Putamen (tissue), 1 donor: Measurements from ENCODE around the gene AMDHD2.
"Not testable (repeated sequence)": the region's sequence is repeated elsewhere in the genome, so short reads cannot be mapped to it uniquely, and the experiment has no call there.

Source experiments
- DNase-seq: peaks from one replicate; pipeline ENCODE4 v3.0.0-alpha.2; 2016; ENCODE audit warnings: low spot score

Gene AMDHD2

DNA sequence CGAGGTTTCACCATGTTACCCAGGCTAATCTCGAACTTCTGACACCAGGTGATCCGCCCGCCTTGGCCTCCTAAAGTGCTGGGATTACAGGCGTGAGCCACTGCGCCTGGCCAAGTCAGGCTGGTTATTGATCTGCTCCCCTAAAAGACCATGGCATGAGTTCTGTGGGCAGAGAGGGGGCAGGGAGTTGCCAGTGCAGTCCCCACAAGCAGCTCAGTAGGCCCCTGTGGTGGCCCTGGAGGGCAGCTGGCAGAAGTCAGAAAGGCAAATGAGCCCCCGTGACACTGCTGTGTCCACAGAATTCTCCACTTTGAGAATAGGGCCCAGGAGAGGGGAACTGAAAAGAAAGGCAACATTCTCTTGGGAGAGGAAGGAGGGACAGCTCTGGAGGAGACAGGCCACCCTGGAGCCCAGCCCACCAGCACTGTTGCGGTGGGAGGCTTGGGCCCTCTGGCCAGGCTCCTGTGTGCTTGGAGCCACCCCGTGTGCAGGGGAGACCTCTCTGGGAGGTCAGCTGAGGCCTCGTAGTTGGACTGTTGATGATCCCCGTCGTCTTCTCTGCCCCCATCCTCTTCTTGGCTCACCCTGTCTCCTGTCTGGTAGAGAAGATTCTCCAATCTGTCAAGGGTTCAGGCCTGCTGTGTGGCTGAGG is 2.1 kb upstream of the AMDHD2 start:
- DNase-seq, result no peak

GRCh38 chr16:2518823-2519710 is 1.1 kb upstream of the AMDHD2 start:
- no peak for DNase-seq

- no peak for DNase-seq
Measured at GRCh38 chr16:2519711-2520080, 475 bp upstream of the AMDHD2 start.

- no peak for DNase-seq
Measured at GRCh38 chr16:2520784-2521531, 787 bp downstream of the AMDHD2 start.

GRCh38 chr16:2523801-2524231 is 3.6 kb downstream of the AMDHD2 start:
- no peak for DNase-seq

- no peak for DNase-seq
Measured at GRCh38 chr16:2524339-2524938, 4.3 kb downstream of the AMDHD2 start.

DNA sequence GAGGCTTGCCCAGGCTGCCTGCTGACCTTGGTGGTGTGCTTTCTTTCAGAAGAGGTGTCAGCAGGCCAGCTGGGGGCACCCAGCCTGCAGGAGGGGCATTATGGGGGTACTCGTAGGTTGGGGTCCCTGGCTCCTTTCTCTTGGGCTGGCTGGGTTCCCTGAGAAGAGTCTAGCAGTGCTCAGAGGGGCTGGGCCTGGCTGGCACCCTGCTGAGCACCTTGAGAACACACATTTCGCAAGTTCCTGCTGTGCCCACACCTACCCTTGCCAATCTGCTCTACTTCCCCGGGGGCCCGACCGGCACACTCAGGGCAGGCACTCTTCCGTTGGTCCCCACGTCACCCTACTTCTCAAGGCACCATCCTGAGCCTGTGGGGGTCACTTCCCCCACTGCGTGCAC is 6.0 kb downstream of the AMDHD2 start:
- no peak for DNase-seq

- no peak for DNase-seq
Measured at GRCh38 chr16:2527071-2527783, 7.1 kb downstream of the AMDHD2 start.

DNA sequence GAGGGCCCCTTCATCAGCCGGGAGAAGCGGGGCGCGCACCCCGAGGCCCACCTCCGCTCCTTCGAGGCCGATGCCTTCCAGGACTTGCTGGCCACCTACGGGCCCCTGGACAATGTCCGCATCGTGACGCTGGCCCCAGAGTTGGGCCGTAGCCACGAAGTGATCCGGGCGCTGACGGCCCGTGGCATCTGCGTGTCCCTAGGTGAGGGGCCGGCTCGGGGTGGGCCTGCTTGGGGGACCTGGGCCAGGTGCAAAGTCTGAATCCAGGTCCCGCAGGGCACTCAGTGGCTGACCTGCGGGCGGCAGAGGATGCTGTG is 7.6 kb downstream of the AMDHD2 start:
- DNase-seq, result no peak

DNA sequence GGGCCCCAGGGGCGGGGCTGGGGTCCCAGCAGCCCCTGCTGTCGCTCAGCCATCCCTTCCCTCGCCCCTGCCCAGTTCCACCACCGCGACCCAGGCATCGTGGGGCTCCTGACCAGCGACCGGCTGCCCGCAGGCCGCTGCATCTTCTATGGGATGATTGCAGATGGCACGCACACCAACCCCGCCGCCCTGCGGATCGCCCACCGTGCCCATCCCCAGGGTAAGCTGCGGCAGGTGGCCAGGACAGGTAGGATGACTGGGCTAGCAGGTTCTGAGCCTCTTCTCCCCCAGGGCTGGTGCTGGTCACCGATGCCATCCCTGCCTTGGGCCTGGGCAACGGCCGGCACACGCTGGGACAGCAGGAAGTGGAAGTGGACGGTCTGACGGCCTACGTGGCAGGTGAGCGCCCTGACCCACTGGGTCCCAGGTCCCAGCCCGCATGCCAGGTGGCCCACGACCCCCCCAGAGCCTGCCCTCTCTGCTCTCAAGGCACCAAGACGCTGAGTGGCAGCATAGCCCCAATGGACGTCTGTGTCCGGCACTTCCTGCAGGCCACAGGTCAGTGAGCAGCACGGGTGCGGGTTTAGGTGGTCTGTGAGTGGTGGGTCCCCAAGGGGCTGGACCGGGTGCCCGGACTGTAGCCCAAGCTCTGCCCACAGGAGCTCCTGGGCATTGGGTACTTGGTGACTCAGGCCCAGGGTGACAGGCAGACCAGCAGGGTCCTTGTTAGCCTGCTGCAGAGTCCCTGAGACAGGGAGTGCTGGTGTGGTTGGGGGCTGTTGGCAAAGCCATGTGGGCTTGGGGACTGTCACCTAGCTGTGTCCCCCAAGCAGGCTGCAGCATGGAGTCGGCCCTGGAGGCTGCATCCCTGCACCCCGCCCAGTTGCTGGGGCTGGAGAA is 8.2 kb downstream of the AMDHD2 start:
- no peak for DNase-seq

DNA sequence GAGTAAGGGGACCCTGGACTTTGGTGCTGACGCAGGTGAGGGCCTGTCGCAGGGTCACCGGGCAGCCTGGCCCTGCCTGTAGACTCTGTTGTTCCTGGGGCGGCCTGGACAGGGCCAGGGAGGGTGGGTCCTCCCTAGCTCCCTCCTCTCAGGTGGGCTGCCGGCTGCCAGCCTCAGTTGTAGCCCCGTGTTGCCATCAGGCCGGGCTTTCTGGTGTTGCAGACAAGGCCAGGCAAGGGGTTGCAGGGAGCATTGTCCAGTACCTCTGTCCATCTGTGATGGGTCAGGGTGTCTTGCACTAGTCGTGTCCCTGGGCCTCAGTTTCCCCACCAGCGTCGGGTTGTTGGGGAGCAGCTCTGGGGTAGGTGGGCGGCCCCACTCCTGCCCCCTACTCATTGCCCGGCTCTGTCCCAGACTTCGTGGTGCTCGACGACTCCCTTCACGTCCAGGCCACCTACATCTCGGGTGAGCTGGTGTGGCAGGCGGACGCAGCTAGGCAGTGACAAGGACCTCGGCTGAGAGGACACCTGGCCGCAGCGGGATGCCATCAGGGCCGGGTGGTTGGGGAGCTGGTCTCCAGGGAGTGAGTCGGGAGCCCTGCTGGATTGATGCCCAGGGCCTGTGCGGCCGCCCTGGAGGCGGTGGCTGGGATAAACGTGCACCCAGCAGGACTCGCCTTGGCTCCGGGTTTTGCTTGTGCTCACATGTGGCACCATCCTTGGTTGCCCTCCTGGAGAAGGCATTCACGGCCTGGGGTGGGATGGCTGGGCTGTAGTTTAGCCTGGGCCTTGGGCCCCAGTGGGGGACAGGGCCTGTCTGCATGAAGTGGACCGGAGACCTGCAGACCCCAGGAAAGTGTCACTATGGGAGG is 9.1 kb downstream of the AMDHD2 start:
- DNase-seq, result no peak

- DNase-seq, result no peak
Measured at GRCh38 chr16:2529961-2530628, 9.9 kb downstream of the AMDHD2 start.

DNA sequence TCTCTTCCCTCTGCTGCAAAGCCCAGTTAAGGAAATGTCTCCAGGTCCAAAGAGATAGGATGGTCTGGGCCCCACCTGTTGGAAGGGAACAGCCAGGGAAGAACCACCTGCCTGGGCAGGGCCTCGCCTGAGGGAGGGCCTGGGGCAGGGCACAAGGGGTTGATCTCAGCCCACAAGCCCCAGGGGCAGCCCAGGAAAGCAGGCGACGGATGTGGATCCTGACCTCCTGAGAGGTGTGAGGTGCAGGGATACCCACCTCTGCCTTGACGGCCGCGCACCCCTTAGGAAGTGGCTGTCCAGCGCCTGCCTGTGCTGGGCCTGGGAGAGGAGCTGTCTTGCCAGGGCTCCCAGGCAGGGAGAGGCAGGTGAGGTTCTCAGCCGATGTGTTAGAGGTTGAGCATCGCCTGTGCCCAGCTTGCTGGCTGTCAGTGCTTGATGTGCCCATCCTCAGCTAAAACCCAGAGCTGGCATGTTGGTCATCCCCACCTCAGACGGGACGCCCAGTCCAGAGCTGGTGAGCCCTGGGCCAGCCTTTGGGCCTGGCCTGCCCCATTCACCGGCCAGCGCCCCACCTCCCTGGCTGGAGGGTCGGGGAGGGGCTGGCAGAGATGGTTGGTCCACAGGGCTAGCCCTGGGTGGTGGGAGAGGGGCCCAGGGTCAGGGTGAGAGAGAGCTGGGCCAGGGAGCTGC is 10.6 kb downstream of the AMDHD2 start:
- DNase-seq, result no peak

GRCh38 chr16:2531371-2531695 is 11.2 kb downstream of the AMDHD2 start, which contains the start of gene CEMP1:
Gene CEMP1 (minus strand): TSS chr16:2531408. CDS start chr16:2531073, 335 bp downstream.
- no peak for DNase-seq

DNA sequence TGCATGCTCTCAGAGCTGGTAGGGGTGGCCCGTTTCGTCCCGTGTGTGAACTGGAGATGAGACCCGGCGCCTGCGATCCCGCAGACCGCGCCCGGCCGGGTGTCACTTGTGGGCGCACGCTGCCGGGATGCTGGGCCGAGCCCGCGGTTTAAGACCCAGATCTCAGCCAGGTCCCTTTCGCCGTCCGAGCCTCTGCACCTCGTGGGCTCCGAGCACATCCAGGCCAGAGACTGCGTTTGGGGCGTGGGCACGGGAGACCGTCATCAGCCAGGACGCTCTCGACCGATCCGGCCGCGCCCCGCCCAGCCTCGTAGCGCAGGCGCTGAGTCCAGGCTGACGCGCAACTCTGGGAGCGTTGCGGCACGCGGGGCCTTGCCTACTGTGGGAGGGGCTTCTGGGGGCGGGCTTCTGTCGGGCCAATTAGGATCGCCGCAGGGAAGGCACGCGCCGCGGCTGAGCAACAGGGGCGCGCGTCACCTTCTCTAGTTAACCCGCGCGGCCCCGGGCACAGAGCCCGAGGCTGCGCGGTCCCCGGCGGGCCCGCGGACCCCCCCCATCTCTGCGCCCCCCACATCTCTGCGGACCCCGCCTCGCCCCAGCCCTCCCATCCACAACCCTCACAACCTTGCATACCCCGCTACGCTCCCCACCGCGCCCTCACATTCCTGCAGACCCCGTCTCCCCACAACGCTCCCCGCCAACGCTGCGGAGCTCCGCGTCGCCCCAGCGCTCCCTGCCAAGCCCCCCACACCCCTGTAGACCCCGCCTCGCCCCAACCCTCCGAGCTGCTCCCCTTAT is 11.7 kb downstream of the AMDHD2 start:
- DNase-seq, result peak; percentile 97

DNA sequence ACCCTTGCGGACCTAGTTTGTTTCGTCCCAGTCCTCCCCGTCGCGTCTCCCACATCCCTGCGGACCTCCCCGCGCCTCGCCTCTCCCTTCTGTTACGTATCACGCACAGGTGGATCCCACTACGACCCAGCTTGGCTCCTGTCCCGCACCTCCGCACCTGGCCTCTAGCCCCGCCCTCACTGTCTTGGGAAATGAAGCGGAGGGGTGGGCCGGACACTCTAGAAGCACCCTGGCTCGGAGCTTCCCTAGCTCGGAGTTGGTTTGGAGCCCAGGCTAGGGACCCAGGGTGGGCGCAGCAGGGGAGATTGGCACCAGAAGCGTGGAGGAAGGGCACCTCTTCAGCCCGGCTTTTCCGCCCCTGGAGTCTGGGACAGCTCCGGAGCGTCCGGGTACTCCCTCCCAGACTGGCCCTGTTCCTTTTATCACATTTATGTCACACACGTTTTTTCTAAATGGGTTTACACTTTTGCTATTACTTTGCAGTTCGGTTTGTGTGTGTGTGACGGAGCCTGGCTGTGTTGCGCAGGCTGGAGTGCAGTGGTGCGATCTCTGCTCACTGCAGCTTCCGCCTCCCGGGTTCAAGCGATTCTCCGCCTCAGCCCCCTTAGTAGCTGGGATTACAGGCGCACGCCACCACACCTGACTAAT is 12.4 kb downstream of the AMDHD2 start:
- peak; percentile 72 for DNase-seq

DNA sequence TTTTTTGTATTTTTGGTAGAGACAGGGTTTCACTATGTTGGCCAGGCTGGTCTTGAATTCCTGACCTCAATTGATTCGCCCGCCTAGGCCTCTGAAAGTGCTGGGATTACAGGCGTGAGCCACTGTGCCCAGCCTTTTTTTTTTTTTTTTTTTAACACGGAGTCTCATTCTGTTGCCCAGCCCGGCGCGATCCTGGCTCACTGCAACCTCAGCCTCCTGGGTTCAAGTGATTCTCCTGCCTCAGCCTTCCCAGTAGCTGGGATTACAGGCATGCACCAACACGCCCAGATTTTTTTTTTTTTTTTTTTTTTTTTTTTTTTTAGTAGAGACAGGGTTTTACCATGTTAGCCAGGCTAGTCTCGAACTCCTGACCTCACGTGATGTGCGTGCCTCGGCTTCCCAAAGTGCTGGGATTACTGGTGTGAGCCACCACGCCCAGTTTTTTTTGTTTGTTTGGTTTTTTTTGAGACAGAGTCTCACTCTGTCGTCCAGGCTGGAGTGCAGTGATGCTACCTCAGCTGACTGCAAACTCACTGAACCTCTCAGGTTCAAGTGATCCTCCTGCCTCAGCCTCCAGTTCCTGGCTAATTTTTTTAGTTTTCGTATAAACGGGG is 13.1 kb downstream of the AMDHD2 start:
- DNase-seq, result not testable (repeated sequence)
